ENCODE results near the gene PALLD.

The PALLD gene

DNA sequence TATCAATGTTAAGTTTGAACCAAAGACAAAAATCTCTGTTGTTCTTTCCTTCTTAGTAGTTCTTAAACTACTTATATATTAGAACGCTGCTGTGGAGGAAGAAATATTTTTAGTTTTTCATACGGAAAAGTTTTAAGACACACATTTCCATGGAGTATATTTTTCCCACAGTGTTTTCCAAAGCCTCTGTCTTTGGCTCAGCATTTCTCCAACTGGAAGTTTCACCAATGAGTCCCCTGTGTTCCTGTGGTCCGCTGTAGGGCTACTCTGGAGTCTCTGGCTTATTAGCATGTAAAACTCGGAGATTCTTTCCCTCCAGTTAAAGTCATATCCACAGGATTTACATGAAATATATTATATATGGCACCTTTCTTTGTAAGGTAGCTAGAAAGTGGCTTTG, 264.2 kb downstream of the PALLD start:
- no peaks in the 10 kb centered on the region for H3K9me3 ChIP-seq (ENCODE audit: control insufficient read depth, low read length)
- DNase-seq (ENCODE audit: low read depth) = no peak
- H3K4me1 ChIP-seq (ENCODE audit: control insufficient read depth, insufficient read depth, low read length) = peaks cover 25% of the 10 kb centered on the region
- no peak overlapping the region for H3K9ac ChIP-seq (ENCODE audit: low read length)
- H3K36me3 ChIP-seq (ENCODE audit: control insufficient read depth, insufficient read depth, low read length, severe bottlenecking) = no peaks in the 10 kb centered on the region
- no peak overlapping the region for H3K4me3 ChIP-seq (ENCODE audit: low read length)
- no peaks in the 10 kb centered on the region for H3K27me3 ChIP-seq (replicated peaks; ENCODE audit: control insufficient read depth, insufficient read depth, low read length)

DNA sequence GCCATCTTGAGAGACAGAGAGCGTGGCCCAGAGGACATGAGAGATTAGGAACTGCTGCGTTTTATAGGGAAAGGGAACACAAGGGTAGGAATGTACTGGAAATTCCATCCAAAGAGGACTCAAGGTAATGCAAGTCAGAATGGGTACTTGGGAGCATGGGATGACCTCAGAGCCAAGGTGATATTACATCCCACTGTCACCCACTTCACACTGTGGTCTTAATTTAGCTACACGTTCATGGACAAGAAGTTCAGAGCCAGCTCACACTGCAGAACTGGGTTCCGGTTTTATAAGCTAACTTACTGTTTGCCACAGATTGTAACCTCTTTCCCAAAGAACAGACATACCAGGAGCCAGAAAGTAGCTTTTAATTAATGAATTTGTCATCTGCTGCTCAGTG, 268.5 kb downstream of the PALLD start:
- no peaks in the 10 kb centered on the region for H3K27me3 ChIP-seq (replicated peaks; ENCODE audit: control insufficient read depth, insufficient read depth, low read length)
- H3K4me1 ChIP-seq (ENCODE audit: control insufficient read depth, insufficient read depth, low read length) = peaks cover 39% of the 10 kb centered on the region
- no peak for DNase-seq (ENCODE audit: low read depth)
- no peaks in the 10 kb centered on the region for H3K9me3 ChIP-seq (ENCODE audit: control insufficient read depth, low read length)
- no peak overlapping the region for H3K9ac ChIP-seq (ENCODE audit: low read length)
- H3K4me3 ChIP-seq (ENCODE audit: low read length) = no peak overlapping the region
- H3K36me3 ChIP-seq (ENCODE audit: control insufficient read depth, insufficient read depth, low read length, severe bottlenecking) = no peaks in the 10 kb centered on the region

DNA sequence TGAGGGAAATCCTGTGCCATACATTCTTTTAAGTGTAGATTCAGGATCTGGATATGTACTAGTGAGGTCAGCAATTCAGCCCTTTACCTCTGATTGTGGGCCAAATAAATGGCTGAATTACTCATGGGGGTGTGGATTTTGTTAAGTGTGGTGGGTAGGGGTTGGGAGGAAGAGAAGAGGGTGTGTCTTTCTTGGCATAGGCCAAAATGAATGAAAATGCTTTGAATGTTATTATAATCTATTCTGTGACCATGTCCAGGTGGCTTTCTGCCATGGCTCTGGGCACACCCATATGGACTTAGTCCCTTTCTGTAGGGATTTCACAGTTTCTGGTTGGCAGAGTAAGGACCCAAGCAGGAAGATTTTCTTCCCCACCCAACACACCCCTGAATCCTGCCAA, 268.9 kb downstream of the PALLD start:
- Histone ChIP-seq H3K9me3 (ENCODE audit: control insufficient read depth, low read length) (no peaks in the 10 kb centered on the region), H3K4me1 (ENCODE audit: control insufficient read depth, insufficient read depth, low read length) (peaks cover 39% of the 10 kb centered on the region), H3K9ac (ENCODE audit: low read length) (peak overlapping the region; percentile 61), H3K27me3 (replicated peaks; ENCODE audit: control insufficient read depth, insufficient read depth, low read length) (no peaks in the 10 kb centered on the region), H3K36me3 (ENCODE audit: control insufficient read depth, insufficient read depth, low read length, severe bottlenecking) (no peaks in the 10 kb centered on the region), H3K4me3 (ENCODE audit: low read length) (peak overlapping the region; percentile 42)
- peak; percentile 68 for DNase-seq (ENCODE audit: low read depth)

DNA sequence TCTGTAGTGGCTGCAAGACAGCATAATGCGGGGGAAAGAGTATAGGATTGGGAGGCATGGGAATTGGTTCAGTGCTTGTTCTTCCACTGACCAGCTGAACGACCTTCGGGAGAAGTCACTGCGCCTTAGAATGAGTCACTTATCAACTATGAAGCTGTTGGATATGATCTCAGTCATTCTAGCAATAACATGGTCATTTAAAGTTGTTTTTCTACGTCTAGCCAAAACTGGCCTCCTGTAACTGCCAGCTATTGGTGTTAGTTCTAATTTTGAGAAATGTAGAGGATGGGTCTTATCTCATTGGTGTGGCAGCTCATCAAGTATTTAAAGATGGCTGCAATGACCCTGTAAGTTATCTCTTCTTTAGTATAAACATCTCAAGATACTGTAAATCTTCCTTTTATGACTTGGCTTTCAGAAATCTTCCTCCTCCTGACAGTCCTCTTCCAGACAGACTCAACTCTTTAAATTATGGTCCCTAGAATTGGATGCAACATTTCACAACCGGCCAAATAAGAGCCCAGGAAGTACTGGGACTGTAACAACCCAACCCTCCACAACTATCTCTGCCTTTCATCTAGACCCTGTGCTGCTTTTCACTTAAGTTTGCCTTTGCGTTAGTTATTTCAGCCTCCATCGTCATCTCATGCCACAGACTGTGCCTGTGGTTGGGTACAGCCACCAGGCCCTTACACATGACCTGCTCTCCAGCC, 269.9 kb downstream of the PALLD start:
- peak overlapping the region; percentile 61 for H3K9ac ChIP-seq (ENCODE audit: low read length)
- peak; percentile 71 for DNase-seq (ENCODE audit: low read depth)
- no peaks in the 10 kb centered on the region for H3K9me3 ChIP-seq (ENCODE audit: control insufficient read depth, low read length)
- H3K4me1 ChIP-seq (ENCODE audit: control insufficient read depth, insufficient read depth, low read length) = peaks cover 39% of the 10 kb centered on the region
- H3K36me3 ChIP-seq (ENCODE audit: control insufficient read depth, insufficient read depth, low read length, severe bottlenecking) = no peaks in the 10 kb centered on the region
- H3K27me3 ChIP-seq (replicated peaks; ENCODE audit: control insufficient read depth, insufficient read depth, low read length) = no peaks in the 10 kb centered on the region
- H3K4me3 ChIP-seq (ENCODE audit: low read length) = peak overlapping the region; percentile 42

DNA sequence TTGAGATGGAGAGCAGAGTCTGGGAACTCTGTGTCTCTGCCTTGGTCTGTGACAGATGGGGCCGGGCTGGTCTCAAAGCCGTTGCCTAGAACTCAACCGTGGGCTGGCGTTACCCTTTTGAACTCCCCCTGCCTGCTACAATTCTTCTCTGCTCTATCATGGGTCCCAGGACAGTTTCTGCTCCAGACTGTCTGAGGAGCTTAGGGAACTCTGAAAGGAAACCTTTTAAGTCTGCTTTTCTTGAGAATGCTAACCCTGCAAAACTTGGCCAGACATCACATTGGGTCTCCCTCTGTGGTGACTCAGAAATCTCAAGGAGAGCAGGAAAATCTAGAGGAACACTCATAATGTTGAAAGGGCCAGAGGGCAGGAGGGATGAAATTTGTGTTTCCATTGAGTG, 272.6 kb downstream of the PALLD start:
- Histone ChIP-seq H3K4me1 (ENCODE audit: control insufficient read depth, insufficient read depth, low read length) (peaks cover 39% of the 10 kb centered on the region), H3K36me3 (ENCODE audit: control insufficient read depth, insufficient read depth, low read length, severe bottlenecking) (no peaks in the 10 kb centered on the region), H3K27me3 (replicated peaks; ENCODE audit: control insufficient read depth, insufficient read depth, low read length) (no peaks in the 10 kb centered on the region), H3K9me3 (ENCODE audit: control insufficient read depth, low read length) (no peaks in the 10 kb centered on the region), H3K9ac (ENCODE audit: low read length) (peak overlapping the region; percentile 42), H3K4me3 (ENCODE audit: low read length) (no peak overlapping the region)
- peak; percentile 80 for DNase-seq (ENCODE audit: low read depth)

DNA sequence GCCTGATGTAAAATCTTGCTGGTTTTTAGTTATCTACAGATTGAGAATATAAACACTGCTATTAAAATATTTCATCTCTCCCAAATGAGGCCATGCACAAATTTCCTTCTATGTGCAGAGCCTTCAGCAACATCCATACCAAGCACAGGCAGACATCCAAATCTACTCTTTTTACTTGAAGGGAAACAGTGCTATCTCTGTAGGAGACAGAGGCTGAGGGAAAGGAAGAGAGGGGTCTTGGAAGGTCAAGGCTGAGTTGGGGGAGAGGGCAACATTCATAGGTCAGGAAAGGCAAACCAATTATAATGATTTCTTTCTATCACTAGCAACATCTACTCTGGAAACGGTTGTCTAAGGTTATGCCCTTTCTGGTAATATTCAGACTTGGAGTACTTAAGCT, 273.0 kb downstream of the PALLD start:
- Histone ChIP-seq H3K9ac (ENCODE audit: low read length) (no peak overlapping the region), H3K9me3 (ENCODE audit: control insufficient read depth, low read length) (no peaks in the 10 kb centered on the region), H3K4me3 (ENCODE audit: low read length) (no peak overlapping the region), H3K27me3 (replicated peaks; ENCODE audit: control insufficient read depth, insufficient read depth, low read length) (no peaks in the 10 kb centered on the region), H3K36me3 (ENCODE audit: control insufficient read depth, insufficient read depth, low read length, severe bottlenecking) (no peaks in the 10 kb centered on the region), H3K4me1 (ENCODE audit: control insufficient read depth, insufficient read depth, low read length) (peaks cover 39% of the 10 kb centered on the region)
- no peak for DNase-seq (ENCODE audit: low read depth)

DNA sequence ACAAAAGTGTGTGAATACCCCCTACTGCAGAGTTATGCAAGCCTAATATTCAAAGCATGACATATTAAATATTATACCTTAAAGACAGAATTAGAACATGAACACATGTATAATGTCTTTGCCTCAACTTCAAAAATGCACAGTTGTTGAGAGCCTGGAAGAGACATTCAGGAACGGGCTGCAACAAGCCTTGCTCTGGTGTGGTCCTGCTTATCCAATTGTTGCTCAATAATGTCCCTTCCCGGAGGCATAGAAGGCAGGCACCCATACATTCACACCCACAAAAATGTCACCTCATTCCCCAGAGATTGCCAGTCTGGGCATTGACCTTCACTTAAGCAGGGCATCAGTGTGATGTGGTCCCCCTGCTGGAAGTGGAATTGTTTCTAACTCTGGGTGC, 274.4 kb downstream of the PALLD start:
- Histone ChIP-seq H3K27me3 (replicated peaks; ENCODE audit: control insufficient read depth, insufficient read depth, low read length) (no peaks in the 10 kb centered on the region), H3K4me3 (ENCODE audit: low read length) (no peak overlapping the region), H3K4me1 (ENCODE audit: control insufficient read depth, insufficient read depth, low read length) (peaks cover 27% of the 10 kb centered on the region), H3K9ac (ENCODE audit: low read length) (no peak overlapping the region), H3K9me3 (ENCODE audit: control insufficient read depth, low read length) (peaks cover 8% of the 10 kb centered on the region), H3K36me3 (ENCODE audit: control insufficient read depth, insufficient read depth, low read length, severe bottlenecking) (no peaks in the 10 kb centered on the region)
- DNase-seq (ENCODE audit: low read depth) = no peak

DNA sequence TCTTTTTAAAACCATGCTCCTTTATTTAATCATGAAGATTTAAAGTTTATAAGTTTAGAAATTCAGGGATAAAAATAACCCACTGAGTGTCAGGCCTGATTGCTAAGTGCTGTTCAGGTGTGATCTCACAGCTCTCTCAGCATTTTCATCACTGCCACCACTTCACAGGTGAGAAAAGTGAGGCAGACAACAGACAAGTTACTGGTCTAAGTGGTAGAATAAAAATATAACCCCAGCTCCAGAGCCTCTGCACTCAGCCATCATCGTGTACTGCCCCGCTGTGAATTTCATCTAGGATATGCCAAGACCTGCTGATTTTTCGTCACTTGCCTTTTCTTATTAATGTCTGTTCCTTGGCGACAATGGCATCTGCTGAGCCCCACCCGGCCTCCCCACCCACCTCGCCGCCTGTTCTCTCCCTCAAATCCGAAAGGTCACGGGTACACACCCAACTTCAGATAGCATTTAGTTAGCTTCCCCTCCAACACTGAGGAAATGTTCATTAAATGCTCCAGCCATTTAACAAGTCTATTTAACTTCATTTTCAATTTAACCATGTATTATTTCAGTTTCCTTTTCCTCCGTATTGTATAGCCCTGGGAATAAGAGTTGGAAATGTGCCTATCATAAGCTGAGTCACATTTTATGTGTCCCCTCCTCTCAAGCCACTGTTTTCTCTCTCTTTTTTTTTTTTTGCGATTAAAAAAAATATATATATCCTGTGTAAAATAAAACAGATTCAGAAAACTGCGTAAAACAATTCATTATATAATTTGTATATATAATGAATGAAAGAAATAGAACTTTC, 276.7 kb downstream of the PALLD start:
- no peak overlapping the region for H3K9ac ChIP-seq (ENCODE audit: low read length)
- H3K4me1 ChIP-seq (ENCODE audit: control insufficient read depth, insufficient read depth, low read length) = peaks cover 16% of the 10 kb centered on the region
- no peaks in the 10 kb centered on the region for H3K36me3 ChIP-seq (ENCODE audit: control insufficient read depth, insufficient read depth, low read length, severe bottlenecking)
- H3K27me3 ChIP-seq (replicated peaks; ENCODE audit: control insufficient read depth, insufficient read depth, low read length) = no peaks in the 10 kb centered on the region
- H3K9me3 ChIP-seq (ENCODE audit: control insufficient read depth, low read length) = peaks cover 14% of the 10 kb centered on the region
- H3K4me3 ChIP-seq (ENCODE audit: low read length) = no peak overlapping the region
- no peak for DNase-seq (ENCODE audit: low read depth)

DNA sequence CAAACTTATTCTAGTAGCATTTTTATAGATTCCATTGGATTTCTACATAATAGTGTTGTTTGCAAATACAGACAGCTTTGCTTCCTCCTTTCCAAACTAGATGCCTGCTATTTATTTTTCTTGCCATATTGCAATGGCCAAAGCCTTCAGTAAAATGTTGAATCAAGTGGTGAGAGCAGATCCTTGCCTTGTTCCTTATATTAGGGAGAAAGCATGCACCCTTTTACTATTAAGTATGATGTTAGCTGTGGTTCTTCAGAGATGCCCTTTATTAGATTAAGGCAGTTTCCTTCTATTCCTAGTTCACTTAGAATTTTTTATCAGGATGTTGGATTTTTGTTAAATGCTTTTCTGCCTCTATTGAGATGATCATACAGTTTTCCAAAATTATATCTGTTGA, 279.5 kb downstream of the PALLD start:
- DNase-seq (ENCODE audit: low read depth) = no peak
- no peaks in the 10 kb centered on the region for H3K36me3 ChIP-seq (ENCODE audit: control insufficient read depth, insufficient read depth, low read length, severe bottlenecking)
- H3K9me3 ChIP-seq (ENCODE audit: control insufficient read depth, low read length) = peaks cover 14% of the 10 kb centered on the region
- no peak overlapping the region for H3K9ac ChIP-seq (ENCODE audit: low read length)
- no peaks in the 10 kb centered on the region for H3K4me1 ChIP-seq (ENCODE audit: control insufficient read depth, insufficient read depth, low read length)
- no peak overlapping the region for H3K4me3 ChIP-seq (ENCODE audit: low read length)
- H3K27me3 ChIP-seq (replicated peaks; ENCODE audit: control insufficient read depth, insufficient read depth, low read length) = no peaks in the 10 kb centered on the region

DNA sequence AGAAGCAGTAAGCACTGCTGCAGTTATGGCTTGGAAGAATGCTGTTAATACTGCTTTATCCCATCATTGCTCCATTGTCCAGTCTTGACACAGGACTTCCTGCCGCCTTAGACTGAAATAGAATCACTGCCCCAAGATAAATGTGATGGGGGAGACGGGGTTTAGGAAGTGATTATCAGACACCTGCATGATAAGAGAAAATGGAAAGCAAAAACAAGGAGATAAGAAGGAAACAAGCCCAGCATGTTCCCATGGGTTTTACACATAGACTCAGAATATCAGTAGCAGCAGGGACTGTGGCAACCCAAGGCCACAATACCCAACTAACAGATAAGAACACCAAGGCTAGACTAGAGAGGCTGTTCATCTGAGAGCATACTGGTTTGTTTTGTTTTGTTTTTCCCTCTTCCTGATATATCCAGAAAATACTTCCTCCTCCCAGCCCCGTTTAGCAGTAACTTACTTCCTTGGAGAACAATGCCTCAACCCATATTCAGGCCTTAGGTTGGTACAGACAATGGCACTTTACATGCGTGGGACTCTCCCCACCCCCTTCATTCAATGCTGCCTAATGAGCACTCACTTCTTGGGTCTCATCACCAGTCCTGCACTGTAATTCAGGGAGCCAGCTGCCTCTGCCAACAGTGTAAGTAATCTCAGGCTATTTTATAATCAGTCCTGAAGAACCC, 280.6 kb downstream of the PALLD start:
- Histone ChIP-seq H3K36me3 (ENCODE audit: control insufficient read depth, insufficient read depth, low read length, severe bottlenecking) (no peaks in the 10 kb centered on the region), H3K9ac (ENCODE audit: low read length) (no peak overlapping the region), H3K27me3 (replicated peaks; ENCODE audit: control insufficient read depth, insufficient read depth, low read length) (no peaks in the 10 kb centered on the region), H3K4me3 (ENCODE audit: low read length) (no peak overlapping the region), H3K9me3 (ENCODE audit: control insufficient read depth, low read length) (peaks cover 14% of the 10 kb centered on the region), H3K4me1 (ENCODE audit: control insufficient read depth, insufficient read depth, low read length) (no peaks in the 10 kb centered on the region)
- no peak for DNase-seq (ENCODE audit: low read depth)

DNA sequence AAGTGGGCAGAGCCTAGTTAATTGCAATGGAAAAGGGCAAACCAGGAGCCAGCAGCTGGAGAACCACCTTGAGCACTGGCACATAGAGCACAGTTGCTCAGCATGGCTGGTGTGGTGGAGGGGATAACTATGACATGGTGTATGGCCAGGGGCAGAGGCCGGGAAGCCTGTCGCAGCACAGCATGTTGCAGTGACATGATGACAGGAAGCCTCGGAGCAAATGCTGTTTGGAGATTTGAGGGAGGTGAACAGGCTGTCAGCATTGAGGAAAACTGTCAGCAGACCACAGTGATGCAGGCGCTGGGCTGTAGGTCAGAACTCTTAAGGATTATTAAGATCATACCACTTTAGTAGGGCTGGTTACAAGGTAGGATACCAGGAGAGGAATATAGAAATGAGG, 284.5 kb downstream of the PALLD start:
- Histone ChIP-seq H3K4me3 (ENCODE audit: low read length) (no peak overlapping the region), H3K36me3 (ENCODE audit: control insufficient read depth, insufficient read depth, low read length, severe bottlenecking) (no peaks in the 10 kb centered on the region), H3K9me3 (ENCODE audit: control insufficient read depth, low read length) (peaks cover 5% of the 10 kb centered on the region), H3K4me1 (ENCODE audit: control insufficient read depth, insufficient read depth, low read length) (peaks cover 5% of the 10 kb centered on the region), H3K9ac (ENCODE audit: low read length) (no peak overlapping the region), H3K27me3 (replicated peaks; ENCODE audit: control insufficient read depth, insufficient read depth, low read length) (no peaks in the 10 kb centered on the region)
- DNase-seq (ENCODE audit: low read depth) = no peak

All from adipocyte (in vitro differentiated cells).